Naive thymus-derived CD4-positive, alpha-beta T cell (primary cell): ENCODE results near the gene CSF1R. TPM values are rescaled to one million over a fixed set of nuclear protein-coding genes. Genes with fewer than 3 reads are reported as not detected.

ENCODE experiments used
- ATAC-seq: fragments of 150-1000 bp; cut with Tn5 transposase; 2 replicates; pipeline ENCODE4 v1.10.0; 2021; ENCODE audit warnings: mild to moderate bottlenecking, moderate library complexity
- CTCF ChIA-PET: fragments of 350-600 bp; sonication (Branson Sonifier 250); formaldehyde crosslinking; loops from one replicate; lab custom pipeline; 2021; ENCODE audit warnings: antibody characterized with exemption; lab: Charles Lee
- POLR2A ChIA-PET: fragments of 350-600 bp; sonication (Branson Sonifier 250); formaldehyde crosslinking; loops from one replicate; lab custom pipeline; 2021; ENCODE audit warnings: antibody characterized with exemption, inconsistent platforms; lab: Charles Lee
- DNase-seq, 9 donors: peaks; one replicate each; pipeline versions ENCODE4 v3.0.0 to v3.0.0-alpha.2; 2020 to 2022; ENCODE audit warnings: mixed read lengths in 1 of 9
- H3K27ac ChIP-seq: one replicate; pipeline ENCODE4 v1.7.0; 2013; ENCODE audit warnings: mild to moderate bottlenecking, low read depth, low read length, moderate library complexity
- H3K27me3 ChIP-seq, 2 donors: one replicate each; pipeline ENCODE4 v1.7.0; 2013; ENCODE audit warnings: low read length in 2 of 2, mild to moderate bottlenecking in 2 of 2, moderate library complexity in 2 of 2; ENCODE audit not compliant: control insufficient read depth in 2 of 2, insufficient read depth in 2 of 2
- H3K36me3 ChIP-seq, 3 experiments: 1 replicate in 2 of 3; 2 replicates in 1 of 3; pipeline ENCODE4 v1.7.0; 2013; ENCODE audit warnings: low read length in 3 of 3, mild to moderate bottlenecking in 3 of 3, moderate library complexity in 1 of 3; ENCODE audit not compliant: insufficient read depth in 3 of 3, control insufficient read depth in 2 of 3
- H3K4me1 ChIP-seq, 2 donors: one replicate each; pipeline ENCODE4 v1.7.0; 2013; ENCODE audit warnings: low read length in 2 of 2, mild to moderate bottlenecking in 2 of 2, moderate library complexity in 1 of 2; ENCODE audit not compliant: control insufficient read depth in 2 of 2, insufficient read depth in 2 of 2
- H3K4me3 ChIP-seq: 2 replicates; pipeline ENCODE4 v1.7.0; 2013; ENCODE audit warnings: mild to moderate bottlenecking, low read length
- H3K9me3 ChIP-seq, 3 experiments: 1 replicate in 2 of 3; 2 replicates in 1 of 3; pipeline ENCODE4 v1.7.0; 2013; ENCODE audit warnings: low read length in 3 of 3; ENCODE audit not compliant: control insufficient read depth in 2 of 3
- H3K27ac Mint-ChIP-seq, 9 donors: one replicate each; pipeline ENCODE4 v1.8.0; 2020 to 2022; ENCODE audit warnings: mixed read lengths in 9 of 9, mild to moderate bottlenecking in 8 of 9, moderate library complexity in 5 of 9, inconsistent platforms in 2 of 9
- H3K27me3 Mint-ChIP-seq, 5 donors: one replicate each; pipeline ENCODE4 v1.8.0; 2021 to 2022; ENCODE audit warnings: mixed read lengths in 5 of 5, mild to moderate bottlenecking in 1 of 5
- H3K36me3 Mint-ChIP-seq, 5 donors: one replicate each; pipeline ENCODE4 v1.8.0; 2020 to 2022; ENCODE audit warnings: mixed read lengths in 5 of 5, mild to moderate bottlenecking in 3 of 5, inconsistent platforms in 1 of 5
- H3K4me1 Mint-ChIP-seq, 7 donors: one replicate each; pipeline ENCODE4 v1.8.0; 2020 to 2022; ENCODE audit warnings: mixed read lengths in 7 of 7, mild to moderate bottlenecking in 3 of 7, inconsistent platforms in 1 of 7
- H3K4me3 Mint-ChIP-seq, 10 donors: one replicate each; pipeline ENCODE4 v1.8.0; 2020 to 2022; ENCODE audit warnings: mild to moderate bottlenecking in 10 of 10, mixed read lengths in 10 of 10, moderate library complexity in 6 of 10, inconsistent platforms in 2 of 10
- H3K9me3 Mint-ChIP-seq, 11 donors: one replicate each; pipeline ENCODE4 v1.8.0; 2020 to 2022; ENCODE audit warnings: mixed read lengths in 11 of 11, mild to moderate bottlenecking in 4 of 11, inconsistent platforms in 1 of 11, moderate library complexity in 1 of 11
- intact Hi-C, 2 donors: fragments of 100-400 bp; cut with micrococcal nuclease; formaldehyde crosslinking; loops; one replicate each; pipeline ENCODE4 v1.15.1; 2023
- polyA plus RNA-seq, 2 donors: library from polyadenylated mRNA; unstranded; fragments of 300-500 nt; fragmentation: Illumina TruSeq; gene quantifications; one replicate each; pipeline ENCODE4 v1.2.3, GENCODE V29; 2021
- total RNA-seq, 6 experiments: library from RNA in 5 of 6; stranded (reverse) in 5 of 6; gene quantifications; 1 replicate in 5 of 6; 2 replicates in 1 of 6; pipeline ENCODE4 v1.2.3 and lab custom pipeline; 2021 to 2026

The CSF1R gene
- total and polyA plus RNA-seq, 7 experiments from 2014 or later, result 0.09 to 92.4 (median 4.5) TPM

DNA sequence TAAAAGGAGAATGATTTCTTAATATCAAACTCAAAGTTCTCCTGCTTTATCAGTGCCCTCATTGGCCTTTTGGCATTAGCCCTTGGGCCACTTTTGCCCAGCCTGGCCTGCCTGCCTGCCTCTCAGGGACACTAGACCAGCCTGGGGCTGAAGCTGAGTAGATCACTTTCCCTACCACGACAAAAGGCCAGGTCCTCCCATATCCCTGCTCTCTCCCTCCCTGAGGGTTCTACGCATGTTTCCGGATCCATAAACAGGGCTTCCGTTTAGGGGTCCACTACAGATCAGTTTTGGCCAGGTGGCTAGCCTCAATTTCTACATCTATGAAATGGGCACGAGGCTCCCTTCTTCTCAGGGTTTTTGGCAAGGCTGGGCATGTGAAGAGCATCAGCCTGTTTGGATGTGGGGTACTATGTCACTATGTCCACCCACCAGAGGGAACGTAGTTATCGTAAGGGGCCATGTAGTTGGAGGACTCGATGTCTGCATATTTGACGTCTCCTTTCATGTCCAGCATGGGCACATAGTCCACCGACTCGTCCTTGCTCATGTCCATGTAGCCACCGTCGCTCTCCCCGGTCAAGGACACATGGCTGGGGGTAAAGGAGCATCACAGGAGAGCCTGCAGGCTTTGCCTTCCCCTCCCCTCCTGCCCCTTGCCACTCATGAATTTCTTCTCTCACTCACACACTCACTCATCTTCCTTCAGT, 35.2 kb upstream of the CSF1R start:
- H3K4me3 ChIP-seq, result no peak overlapping the region
- no peaks in the 10 kb centered on the region for H3K27me3 ChIP-seq
- POLR2A ChIA-PET, result no interaction called here
- no peaks in the 10 kb centered on the region for H3K36me3 Mint-ChIP-seq
- CTCF ChIA-PET, result no interaction called here
- H3K36me3 ChIP-seq, result no peaks in the 10 kb centered on the region
- H3K4me3 Mint-ChIP-seq, result no peak overlapping the region
- no peaks in the 10 kb centered on the region for H3K4me1 ChIP-seq
- ATAC-seq, result no peak
- no peaks in the 10 kb centered on the region for H3K9me3 Mint-ChIP-seq
- intact Hi-C loops, result loop anchor here in 1 of 2 donors (5.0 kb wide), 1 partner anchor 289 kb away; no protein-coding TSS in a partner anchor
- no peak for DNase-seq
- H3K27ac Mint-ChIP-seq, result peak overlapping the region in 1 of 9 donors; percentile 35
- no peaks in the 10 kb centered on the region for H3K27me3 Mint-ChIP-seq
- H3K4me1 Mint-ChIP-seq, result peaks cover 0 to 5% (median 0%) of the 10 kb centered on the region in 7 donors
- H3K27ac ChIP-seq, result no peak overlapping the region
- H3K9me3 ChIP-seq, result no peaks in the 10 kb centered on the region

GRCh38 chr5:150120617-150121447, 34.5 kb upstream of the CSF1R start:
- H3K27ac Mint-ChIP-seq, result no peak overlapping the region
- Histone ChIP-seq H3K27me3 (no peaks in the 10 kb centered on the region), H3K36me3 (no peaks in the 10 kb centered on the region), H3K4me1 (no peaks in the 10 kb centered on the region), H3K4me3 (no peak overlapping the region), H3K27ac (no peak overlapping the region), H3K9me3 (no peaks in the 10 kb centered on the region)
- H3K4me3 Mint-ChIP-seq, result no peak overlapping the region
- no peak for ATAC-seq
- intact Hi-C loops, result loop anchor here in 1 of 2 donors (5.0 kb wide), 1 partner anchor 289 kb away; no protein-coding TSS in a partner anchor
- DNase-seq, result no peak
- no peaks in the 10 kb centered on the region for H3K9me3 Mint-ChIP-seq
- H3K27me3 Mint-ChIP-seq, result no peaks in the 10 kb centered on the region
- ChIA-PET POLR2A (no interaction called here), CTCF (no interaction called here)
- no peaks in the 10 kb centered on the region for H3K36me3 Mint-ChIP-seq
- peaks cover 0 to 4% (median 0%) of the 10 kb centered on the region in 7 donors for H3K4me1 Mint-ChIP-seq

DNA sequence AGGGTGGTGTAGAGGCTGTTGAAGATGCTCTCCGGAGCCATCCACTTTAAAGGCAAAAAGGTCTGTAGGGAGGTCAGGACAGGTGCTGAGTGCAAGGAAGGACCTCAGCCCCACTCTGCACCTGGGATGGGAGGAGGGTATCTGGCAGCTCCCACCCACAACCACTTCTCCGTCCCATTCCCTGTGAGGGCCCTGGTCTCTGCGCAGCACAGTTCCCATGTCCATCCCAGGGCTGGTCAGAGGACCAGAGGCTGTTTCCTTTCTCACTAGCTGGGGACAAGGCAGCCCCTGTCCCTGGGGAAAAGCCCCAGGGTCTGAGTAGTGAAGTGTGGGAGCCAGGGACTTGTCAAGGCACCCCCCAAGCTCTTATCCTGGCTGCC, 33.7 kb upstream of the CSF1R start:
- Mint-ChIP-seq H3K9me3 (no peaks in the 10 kb centered on the region), H3K27ac (no peak overlapping the region), H3K4me3 (no peak overlapping the region), H3K36me3 (no peaks in the 10 kb centered on the region), H3K4me1 (peaks cover 0 to 4% (median 0%) of the 10 kb centered on the region in 7 donors), H3K27me3 (no peaks in the 10 kb centered on the region)
- no peaks in the 10 kb centered on the region for H3K4me1 ChIP-seq
- H3K27me3 ChIP-seq, result no peaks in the 10 kb centered on the region
- H3K27ac ChIP-seq, result no peak overlapping the region
- no peak for ATAC-seq
- no peaks in the 10 kb centered on the region for H3K36me3 ChIP-seq
- intact Hi-C loops, result loop anchor here in 1 of 2 donors (5.0 kb wide), 1 partner anchor 288 kb away; no protein-coding TSS in a partner anchor
- no peaks in the 10 kb centered on the region for H3K9me3 ChIP-seq
- ChIA-PET POLR2A (no interaction called here), CTCF (no interaction called here)
- DNase-seq, result no peak
- no peak overlapping the region for H3K4me3 ChIP-seq

DNA sequence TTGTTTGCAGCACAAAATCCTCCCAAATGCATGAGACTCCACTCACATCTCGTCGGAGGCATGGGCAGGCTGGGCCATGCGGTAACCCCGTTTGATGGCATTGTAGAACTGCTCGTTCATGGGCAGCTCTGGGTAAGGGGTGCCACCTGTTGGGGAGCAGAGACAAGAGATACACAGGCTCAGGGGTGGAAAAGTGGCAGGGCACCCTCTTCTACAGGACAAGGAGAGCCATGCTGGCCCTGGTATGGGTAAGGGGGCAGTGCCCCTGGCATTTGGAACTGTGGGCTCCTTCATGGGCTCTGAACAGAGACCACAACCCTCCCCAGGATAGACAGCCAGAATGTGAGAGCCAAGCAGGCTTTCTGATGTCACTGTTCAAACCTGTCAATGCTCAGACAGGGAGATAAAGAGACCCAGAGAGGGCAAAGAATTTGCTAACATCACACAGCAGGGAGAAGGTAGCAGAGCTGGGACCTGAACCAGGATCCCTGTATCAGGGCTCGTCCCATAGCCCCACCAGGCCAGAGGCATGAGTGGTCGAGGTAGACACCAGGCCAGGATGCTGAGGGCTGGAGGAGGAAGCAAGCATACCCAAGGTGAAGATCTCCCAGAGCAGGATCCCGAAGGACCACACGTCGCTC, 33.2 kb upstream of the CSF1R start:
- POLR2A ChIA-PET, result no interaction called here

GRCh38 chr5:150118561-150119229, 32.3 kb upstream of the CSF1R start:
- H3K27ac ChIP-seq, result no peak overlapping the region
- intact Hi-C loops, result no loop called here
- no peaks in the 10 kb centered on the region for H3K36me3 ChIP-seq
- DNase-seq (no peak), ATAC-seq (no peak)
- no peaks in the 10 kb centered on the region for H3K27me3 Mint-ChIP-seq
- no peaks in the 10 kb centered on the region for H3K4me1 ChIP-seq
- no peaks in the 10 kb centered on the region for H3K9me3 ChIP-seq
- no peaks in the 10 kb centered on the region for H3K9me3 Mint-ChIP-seq
- no peak overlapping the region for H3K4me3 Mint-ChIP-seq
- peaks cover 0 to 4% (median 0%) of the 10 kb centered on the region in 7 donors for H3K4me1 Mint-ChIP-seq
- H3K27me3 ChIP-seq, result no peaks in the 10 kb centered on the region
- no peaks in the 10 kb centered on the region for H3K36me3 Mint-ChIP-seq
- POLR2A ChIA-PET, result no interaction called here
- H3K27ac Mint-ChIP-seq, result no peak overlapping the region
- no peak overlapping the region for H3K4me3 ChIP-seq
- CTCF ChIA-PET, result no interaction called here

More for the DNA sequence above, 33.2 kb upstream of the CSF1R start:
- no peaks in the 10 kb centered on the region for H3K9me3 ChIP-seq
- intact Hi-C loops, result loop anchor here in 1 of 2 donors (5.0 kb wide), 1 partner anchor 287 kb away; no protein-coding TSS in a partner anchor
- Mint-ChIP-seq H3K4me1 (peaks cover 0 to 4% (median 0%) of the 10 kb centered on the region in 7 donors), H3K27ac (peak overlapping the region in 1 of 9 donors; percentile 36), H3K36me3 (no peaks in the 10 kb centered on the region), H3K27me3 (no peaks in the 10 kb centered on the region), H3K9me3 (no peaks in the 10 kb centered on the region), H3K4me3 (no peak overlapping the region)
- H3K4me1 ChIP-seq, result no peaks in the 10 kb centered on the region
- H3K36me3 ChIP-seq, result no peaks in the 10 kb centered on the region
- no peak overlapping the region for H3K27ac ChIP-seq
- H3K27me3 ChIP-seq, result no peaks in the 10 kb centered on the region
- no peak overlapping the region for H3K4me3 ChIP-seq
- no peak for DNase-seq
- no peak for ATAC-seq
- CTCF ChIA-PET, result no interaction called here

- H3K4me3 ChIP-seq, result no peak overlapping the region
- no peaks in the 10 kb centered on the region for H3K4me1 ChIP-seq
- CTCF ChIA-PET, result no interaction called here
- ATAC-seq (no peak), DNase-seq (no peak)
- peaks cover 0 to 6% (median 0%) of the 10 kb centered on the region in 7 donors for H3K4me1 Mint-ChIP-seq
- H3K9me3 Mint-ChIP-seq, result no peaks in the 10 kb centered on the region
- H3K27ac Mint-ChIP-seq, result no peak overlapping the region
- peaks cover 0 to 3% (median 0%) of the 10 kb centered on the region in 5 donors for H3K27me3 Mint-ChIP-seq
- H3K4me3 Mint-ChIP-seq, result no peak overlapping the region
- no peak overlapping the region for H3K27ac ChIP-seq
- intact Hi-C loops, result no loop called here
- no peaks in the 10 kb centered on the region for H3K27me3 ChIP-seq
- H3K36me3 ChIP-seq, result no peaks in the 10 kb centered on the region
- POLR2A ChIA-PET, result no interaction called here
- H3K9me3 ChIP-seq, result no peaks in the 10 kb centered on the region
- no peaks in the 10 kb centered on the region for H3K36me3 Mint-ChIP-seq
Measured at GRCh38 chr5:150117945-150118560, 31.7 kb upstream of the CSF1R start.
